NCI-H2107 treated with DMSO at 0.1 percent for 48 hours (cell line): Measurements from ENCODE around the gene PDXDC1.
A peak's percentile ranks its signal among the peaks of the same experiment; 100 is the strongest.
"Not testable (repeated sequence)": the region's sequence is repeated elsewhere in the genome, so short reads cannot be mapped to it uniquely, and the experiment has no call there.

Source experiments
- DNase-seq: peaks from one replicate; lab custom pipeline; 2025; ENCODE audit not compliant: unreplicated experiment; lab: John Stamatoyannopoulos, UW

PDXDC1 gene

DNA sequence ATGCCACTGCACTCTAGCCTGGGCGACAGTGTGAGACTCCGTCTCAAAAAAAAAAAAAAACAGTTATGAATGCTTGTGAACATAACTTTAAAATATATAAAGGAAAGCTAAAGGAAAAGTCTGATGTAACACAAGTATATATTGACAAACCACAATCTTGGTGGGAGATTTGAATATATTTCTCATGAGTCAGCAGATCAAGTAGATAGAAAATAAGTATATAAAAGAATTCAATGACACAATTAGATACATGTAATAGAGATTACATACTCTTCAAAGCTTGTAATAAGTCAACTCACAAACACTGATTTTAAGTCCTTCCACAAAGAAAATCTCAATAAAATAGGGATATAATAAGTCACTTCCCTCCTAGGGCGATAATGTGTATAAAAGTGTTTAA, 40.8 kb downstream of the PDXDC1 start:
- DNase-seq = not testable (repeated sequence)

DNA sequence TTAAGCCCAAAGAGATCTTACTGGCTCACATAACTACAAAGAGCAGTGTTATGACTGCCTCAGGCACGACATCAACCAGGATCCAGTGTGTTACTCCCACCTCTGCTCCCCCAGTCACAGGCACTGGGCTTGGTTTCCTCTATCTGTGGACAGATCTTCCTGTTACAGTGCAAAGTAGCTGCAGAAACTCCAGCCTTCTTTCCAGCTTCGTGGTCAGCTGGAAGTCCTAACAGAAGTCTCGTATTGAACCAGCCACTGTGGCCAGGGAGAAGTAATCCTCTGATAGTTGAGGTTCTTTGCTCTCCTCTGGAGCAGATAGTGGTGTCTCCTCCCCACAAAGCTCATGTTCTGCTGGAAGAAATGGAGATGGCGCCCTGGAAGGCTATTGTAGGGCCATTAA, 41.5 kb downstream of the PDXDC1 start:
- DNase-seq = not testable (repeated sequence)

DNA sequence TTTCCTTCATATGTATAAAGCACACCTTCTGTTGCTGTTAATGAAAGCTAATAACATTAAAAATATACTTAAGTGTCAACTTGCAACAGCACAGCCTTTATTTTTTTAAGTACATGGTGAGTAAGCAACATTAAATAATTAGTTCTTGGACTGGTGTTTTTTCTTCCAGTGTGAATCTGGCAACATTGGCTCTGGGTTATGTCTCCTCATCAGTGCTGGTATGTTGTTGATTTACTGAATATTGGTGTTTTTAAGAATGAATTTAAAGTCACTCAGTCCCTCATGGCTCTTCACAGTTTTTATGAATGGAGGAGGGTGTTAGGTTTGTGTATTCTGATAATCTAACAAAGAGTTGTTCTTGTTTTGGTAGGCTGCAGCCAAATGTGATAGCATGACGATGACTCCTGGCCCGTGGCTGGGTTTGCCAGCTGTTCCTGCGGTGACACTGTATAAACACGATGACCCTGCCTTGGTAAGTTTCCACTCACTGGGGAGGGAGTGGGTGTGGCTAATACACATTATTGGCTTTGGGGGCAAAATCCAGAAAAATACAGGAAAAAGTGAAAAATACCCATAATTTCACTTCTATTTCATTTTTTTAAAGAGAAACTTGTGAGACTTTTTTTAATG, 42.2 kb downstream of the PDXDC1 start:
- not testable (repeated sequence) for DNase-seq

DNA sequence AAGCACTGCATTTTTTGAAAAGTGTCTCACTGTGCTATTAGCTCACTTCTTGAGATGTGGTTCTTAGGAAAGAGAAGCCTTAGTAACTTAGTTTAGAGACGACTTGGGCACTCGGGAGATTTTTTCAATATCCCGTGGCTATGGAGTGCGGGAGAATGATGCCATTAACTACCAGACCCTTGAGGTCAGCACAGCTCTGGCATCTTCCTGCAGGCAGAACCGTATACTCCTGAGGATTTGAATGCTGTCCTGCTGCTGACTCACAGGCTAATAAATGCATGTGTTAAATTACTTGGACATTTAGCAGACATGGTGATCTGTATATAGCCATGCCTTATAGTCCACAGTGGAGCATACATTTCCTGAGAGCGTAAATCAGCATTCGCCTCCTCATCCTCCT, 46.6 kb downstream of the PDXDC1 start:
- not testable (repeated sequence) for DNase-seq

DNA sequence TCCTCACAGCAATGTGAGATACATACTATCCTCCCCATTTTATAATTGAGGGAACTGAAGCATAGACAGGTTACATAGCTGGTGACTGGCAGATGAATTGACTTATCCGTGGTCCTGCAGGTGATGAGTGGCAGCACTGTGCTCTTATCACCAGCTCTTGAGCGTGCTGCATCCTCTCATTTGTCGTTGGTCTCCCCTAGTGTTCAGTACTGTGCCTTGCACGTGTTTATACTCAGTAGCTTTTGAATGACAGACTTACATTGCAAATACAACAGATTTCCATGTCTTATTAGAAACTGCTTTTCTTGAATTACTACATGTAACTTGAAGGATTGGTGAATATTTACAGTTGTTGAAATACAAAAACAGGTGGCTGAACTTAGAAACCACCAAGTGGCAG, 47.4 kb downstream of the PDXDC1 start:
- DNase-seq = peak; percentile 57

DNA sequence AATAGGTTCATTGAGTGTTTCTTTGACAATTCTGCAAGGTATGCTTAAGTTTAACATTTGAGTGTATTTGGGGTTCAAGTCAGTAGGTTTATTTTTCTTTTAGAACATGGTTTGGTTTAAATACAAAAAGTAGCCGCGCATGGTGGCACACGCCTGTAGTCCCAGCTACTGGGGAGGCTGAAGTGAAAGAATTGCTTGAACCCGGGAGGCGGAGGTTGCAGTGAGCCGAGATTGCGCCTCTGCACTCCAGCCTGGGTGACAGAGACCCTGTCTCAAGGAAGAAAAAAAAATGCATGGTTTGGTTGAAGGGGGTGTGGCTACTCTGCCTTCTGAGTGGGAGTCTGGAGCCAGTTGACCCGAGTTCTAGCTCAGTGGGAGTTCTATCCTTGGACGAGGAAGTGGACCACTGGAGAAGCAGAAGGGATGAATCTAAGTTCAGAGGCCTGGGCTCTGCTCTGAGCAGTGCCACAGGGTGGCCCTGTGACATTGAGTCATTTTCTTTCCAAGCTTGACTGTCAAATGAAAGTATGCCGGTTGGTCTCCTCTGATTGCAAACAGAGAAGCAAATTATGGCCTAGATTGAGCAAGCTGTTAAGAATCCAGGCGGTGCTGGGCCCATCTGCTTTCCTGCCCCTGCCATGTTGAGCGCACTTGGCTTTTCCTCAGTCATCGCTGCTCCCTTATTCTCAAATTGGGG, 48.7 kb downstream of the PDXDC1 start:
- DNase-seq = not testable (repeated sequence)

DNA sequence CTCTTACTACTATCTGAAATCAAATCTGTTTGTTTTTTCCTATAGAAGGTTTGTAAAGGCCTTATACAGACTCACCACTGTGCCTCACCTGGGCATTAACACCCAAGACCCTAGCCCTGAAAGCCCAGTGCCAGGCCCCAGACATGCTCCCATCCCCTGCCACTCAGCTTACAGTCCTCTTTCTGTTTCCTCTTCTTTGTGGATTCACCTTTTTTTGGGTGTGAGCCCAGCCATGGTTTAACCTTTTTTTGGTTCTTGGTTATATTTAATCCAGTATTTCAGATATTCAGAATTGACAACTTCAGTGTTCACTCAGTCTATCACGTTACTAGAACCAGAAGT, 50.0 kb downstream of the PDXDC1 start:
- not testable (repeated sequence) for DNase-seq

DNA sequence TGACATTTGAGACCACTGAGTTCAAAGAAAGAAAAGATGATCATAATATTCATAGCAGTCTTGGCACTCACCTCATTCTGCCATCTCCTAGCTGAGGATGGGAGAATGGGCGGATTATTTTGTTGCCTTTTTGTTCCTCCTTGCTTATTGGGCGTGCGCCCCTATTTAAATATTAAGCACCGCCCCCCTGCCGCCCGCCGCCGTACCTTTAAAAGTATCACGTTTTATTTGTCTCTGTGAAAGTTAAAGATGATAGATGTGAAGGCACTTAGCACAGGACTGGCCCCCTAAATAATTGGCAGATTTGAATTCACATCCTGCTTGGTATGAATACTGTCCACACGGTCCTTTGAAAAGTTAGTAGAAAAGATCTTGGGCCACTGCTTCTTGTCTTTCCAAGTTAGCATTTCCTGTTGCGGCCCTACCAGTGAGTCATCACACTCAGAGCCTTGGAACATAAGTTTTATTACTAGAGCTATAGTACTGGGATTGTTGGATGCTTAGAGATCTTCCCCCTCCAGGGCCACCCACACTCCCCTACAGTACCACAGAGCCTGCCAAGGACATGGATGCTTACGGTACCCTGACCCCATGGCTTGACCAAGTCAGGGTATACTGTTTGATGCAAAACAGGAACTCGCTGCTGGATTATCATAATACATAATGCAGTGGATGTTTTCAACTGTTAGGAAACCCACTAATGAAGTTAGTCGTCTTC, 50.6 kb downstream of the PDXDC1 start:
- not testable (repeated sequence) for DNase-seq

DNA sequence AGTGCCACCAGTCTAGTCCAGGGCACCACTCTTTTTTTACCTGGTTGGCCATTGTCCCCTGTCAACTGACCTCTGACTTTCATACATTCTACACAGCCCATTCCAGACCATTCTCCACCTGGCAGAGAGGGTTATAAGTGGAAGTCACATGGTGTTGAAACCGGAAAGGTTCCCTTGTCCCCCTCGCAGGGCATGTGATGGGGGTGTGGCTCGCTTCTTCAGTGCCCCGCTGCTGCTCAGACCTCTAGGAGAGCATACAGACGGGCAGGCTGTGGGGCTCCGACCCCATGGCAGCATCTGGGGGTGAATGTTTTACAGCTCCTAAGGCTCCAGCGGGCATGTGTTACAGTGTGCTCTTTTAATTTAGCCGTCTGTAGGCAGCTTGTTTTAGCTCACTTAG, 52.2 kb downstream of the PDXDC1 start:
- DNase-seq = not testable (repeated sequence)

DNA sequence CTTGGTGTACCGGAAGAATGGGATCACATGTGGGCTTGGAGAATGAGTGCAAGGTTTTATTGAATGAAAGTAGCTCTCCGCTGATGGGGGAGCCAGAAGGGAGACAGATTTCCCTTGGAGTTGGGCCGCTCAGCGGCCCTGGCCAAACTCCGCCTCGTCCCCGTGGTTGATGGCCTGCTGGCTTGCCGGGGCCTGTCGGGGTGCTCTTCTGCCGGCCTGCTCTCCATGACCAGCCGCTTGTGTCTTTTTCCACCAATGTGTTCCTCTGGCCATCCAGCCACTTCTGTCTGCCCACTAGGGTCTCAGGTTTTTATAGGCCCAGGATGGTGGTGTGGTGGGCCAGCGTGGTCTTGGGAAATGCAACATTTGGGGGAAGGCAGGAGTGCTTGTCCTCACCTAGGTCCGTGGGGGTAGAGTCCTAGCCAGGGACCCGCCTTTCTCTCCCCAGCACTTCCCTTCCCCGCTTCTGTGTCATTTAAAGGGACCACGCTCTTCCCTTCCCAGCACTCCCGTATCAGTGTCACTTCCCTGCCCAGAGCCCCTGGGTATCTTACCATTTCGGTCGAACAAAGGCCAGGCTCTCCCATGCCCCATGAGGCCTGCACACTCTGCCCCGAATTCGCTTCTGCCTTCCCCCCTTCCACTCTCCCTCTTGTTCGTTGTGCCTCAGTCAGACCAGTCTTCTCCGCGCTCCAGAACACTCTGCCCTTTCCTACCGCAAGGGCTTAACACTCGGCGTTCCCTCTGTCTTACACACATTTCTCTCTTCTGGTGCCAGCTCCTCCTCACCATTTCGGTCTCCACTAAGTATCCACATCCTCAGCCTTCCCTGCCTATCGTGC, 52.9 kb downstream of the PDXDC1 start:
- not testable (repeated sequence) for DNase-seq

DNA sequence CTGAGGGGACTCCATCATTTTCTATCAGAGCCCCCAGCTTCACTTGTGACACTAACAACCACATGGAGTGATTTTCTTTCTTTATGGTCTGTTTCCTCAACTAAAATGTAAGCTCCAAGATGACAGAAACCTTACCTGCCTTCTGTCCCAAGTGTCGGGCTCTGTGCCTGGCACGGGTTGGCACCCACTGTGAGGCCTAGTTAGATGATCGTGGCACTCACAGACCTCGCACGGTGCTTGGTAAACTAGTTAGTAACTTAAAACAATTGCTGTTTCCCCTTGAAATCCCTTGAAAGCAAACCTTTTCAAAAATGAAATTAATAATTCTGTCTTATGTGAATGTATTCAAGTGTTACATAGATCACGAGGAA, 53.5 kb downstream of the PDXDC1 start:
- DNase-seq = not testable (repeated sequence)

DNA sequence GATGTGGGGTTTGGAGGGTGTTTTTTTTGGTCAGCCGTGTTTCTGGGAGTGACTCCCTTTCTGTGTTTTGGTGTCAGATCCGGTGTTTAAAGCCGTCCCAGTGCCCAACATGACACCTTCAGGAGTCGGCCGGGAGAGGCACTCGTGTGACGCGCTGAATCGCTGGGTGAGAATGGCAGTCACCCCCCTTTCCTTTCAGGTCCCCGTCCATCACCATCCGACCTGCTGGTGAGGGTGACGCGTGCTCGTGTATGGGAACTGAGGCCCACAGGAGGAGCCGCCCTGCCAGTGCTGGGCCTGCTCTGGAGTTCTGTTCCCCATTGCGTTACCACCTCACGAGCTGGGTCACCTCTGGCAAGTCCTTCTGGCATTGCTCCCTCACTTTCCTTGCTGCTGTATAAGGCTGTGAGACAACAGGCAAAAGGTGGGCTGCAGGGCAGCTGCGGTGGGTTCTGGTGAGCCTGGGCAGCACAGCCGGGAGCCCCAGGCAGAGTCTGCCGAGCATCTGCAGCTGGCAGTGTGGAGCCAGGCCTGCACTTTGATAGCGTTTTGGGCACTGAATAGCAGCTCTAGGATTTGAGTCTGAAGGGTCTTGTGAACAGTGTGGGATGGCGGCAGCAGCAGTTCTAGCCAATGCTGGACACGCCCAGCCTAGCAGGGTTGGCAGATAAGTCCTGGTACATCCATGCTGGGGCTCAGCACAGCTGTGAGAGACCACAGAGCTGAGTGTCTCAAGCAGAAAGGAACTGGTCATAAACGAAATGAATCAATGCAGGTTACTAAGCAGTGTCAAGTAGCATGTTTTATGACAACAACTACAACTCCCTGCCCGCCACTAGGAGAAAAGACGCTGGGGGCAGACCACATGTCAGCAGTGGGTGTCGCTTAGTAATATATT, 54.2 kb downstream of the PDXDC1 start:
- not testable (repeated sequence) for DNase-seq

DNA sequence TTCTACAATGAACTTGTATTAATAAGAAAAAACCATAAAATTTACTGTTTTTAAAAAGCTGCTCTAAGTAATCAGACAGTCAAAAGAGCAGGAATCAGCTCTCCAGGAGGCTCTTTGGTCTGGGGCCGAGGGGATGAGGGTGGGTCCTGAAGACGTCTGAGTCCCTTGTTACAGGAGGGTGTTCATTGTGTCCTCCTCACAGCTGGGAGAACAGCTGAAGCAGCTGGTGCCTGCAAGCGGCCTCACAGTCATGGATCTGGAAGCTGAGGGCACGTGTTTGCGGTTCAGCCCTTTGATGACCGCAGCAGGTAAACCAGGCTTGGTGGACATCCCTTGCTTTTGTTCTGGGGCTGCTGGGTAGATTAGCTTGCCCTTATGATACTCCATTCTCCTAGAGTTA, 54.9 kb downstream of the PDXDC1 start:
- not testable (repeated sequence) for DNase-seq

DNA sequence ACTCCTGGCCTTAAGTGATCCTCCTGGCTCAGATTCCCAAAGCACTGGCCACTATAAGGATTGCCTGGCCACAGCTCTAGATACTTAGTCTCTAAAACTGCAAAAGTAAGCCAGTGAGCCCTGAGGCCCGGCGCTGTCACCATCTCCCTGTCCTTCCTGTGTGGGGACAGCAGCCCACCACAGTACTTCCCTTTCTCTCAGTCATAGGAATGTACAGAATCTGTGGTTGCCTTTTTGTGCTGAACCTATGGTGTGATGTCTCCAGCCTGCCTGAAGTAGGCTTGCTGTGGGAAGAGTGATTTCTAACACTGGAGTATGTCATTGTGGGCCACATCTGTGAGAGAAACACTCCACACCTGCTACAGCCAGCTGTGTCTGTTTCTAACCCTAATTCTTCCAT, 56.4 kb downstream of the PDXDC1 start:
- no peak for DNase-seq

DNA sequence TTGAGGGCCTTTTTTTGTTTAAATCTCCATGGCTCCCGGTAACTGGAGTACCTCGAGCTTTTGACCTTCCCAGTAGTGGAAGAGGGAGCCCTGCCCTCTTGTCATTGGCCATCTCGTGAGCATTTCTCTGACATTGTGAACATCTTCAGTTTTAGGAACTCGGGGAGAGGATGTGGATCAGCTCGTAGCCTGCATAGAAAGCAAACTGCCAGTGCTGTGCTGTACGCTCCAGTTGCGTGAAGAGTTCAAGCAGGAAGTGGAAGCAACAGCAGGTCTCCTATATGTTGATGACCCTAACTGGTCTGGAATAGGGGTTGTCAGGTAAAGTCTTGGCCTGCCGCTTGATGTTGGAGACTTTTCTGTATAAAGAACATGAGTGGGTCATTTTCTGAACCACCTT, 56.8 kb downstream of the PDXDC1 start:
- no peak for DNase-seq

DNA sequence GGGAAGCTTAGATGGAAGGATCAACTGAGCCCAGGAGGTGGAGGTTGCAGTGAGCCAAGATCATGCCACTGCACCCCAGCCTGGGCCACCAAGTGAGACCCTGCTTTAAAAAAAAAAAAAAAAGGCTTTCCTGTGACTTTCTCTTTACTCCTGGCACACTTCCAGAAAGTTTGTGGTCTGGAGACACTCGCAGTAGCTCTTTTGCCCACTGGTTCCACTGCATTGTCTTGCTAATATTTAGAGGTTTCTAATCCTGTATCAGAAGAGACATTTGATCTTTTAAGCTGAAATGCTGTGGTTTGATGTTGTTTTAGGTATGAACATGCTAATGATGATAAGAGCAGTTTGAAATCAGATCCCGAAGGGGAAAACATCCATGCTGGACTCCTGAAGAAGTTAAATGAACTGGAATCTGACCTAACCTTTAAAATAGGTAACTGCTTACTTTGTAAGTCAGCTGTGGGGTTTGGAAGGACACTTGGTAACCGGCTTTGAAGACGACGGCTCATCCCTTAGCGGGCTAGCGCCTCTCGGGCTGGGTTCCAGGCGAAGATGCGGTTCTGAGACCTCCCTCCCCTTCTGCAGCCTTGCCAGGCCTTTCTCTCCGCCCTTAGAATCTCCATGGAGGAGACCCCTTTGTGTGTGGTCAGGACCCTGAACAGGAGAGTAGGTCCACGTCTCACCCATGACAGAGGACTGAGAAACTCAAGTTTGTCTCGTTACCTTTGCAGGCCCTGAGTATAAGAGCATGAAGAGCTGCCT, 57.9 kb downstream of the PDXDC1 start:
- peak; percentile 61 for DNase-seq

DNA sequence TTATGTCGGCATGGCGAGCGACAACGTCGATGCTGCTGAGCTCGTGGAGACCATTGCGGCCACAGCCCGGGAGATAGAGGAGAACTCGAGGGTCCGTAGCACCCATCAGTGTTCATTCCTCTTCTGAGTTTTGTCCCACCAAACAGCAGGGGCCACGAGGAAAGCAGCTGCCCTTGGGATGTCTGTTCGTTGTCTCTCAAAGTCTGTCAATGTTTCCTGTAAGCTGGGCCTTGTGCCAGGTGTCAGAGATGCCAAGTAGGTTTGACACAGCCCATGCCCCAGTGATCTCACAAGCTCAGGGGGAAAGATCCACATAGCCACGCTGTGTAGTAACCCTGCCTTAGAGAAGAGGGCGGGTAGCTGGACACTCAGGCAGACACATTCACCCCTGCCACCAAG, 58.5 kb downstream of the PDXDC1 start:
- DNase-seq = no peak

DNA sequence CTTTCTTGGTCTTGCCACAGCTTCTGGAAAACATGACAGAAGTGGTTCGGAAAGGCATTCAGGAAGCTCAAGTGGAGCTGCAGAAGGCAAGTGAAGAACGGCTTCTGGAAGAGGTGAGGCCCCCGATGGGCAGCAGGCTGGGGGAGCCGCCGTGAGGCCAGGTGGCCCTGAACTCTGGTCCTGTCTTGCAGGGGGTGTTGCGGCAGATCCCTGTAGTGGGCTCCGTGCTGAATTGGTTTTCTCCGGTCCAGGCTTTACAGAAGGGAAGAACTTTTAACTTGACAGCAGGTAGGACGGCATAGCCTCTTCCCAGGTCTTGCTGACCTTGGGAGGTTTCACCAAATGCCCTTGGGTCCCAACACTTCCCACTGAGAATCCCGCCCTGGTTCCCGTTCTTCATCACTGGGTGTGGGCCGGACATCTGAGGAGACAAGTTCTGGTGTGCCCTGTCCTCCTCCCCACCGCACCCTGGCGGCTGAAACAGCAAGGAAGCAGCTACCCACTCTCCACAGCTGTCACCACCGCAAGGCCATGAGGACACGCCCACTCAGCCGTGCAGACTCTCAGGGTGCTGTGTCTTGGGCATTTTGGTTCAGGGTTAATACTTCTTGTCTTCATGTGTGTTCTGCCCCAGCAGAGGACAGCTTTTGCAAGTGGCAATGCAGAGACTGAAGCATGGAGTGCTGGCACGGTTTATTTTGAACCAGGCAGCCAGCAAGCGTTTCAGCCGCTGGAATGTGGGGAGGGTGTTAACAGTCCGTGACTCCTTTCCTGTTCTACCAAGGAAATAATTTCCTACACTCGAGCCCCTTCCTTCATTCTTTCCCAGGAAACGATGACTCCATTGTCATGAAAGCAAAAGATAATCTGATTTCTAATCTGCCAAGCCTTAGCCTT, 59.7 kb downstream of the PDXDC1 start:
- no peak for DNase-seq
